Breast epithelium (tissue), 4 donors: Measurements from ENCODE around the gene MAP1LC3B. TPM values are rescaled to one million over a fixed set of nuclear protein-coding genes. Genes with fewer than 3 reads are reported as not detected.

Experiments used
- DNase-seq, 2 donors: peaks; one replicate each; pipeline ENCODE4 v3.0.0-alpha.2; 2019; ENCODE audit warnings: low spot score in 2 of 2
- H3K27ac ChIP-seq, 2 donors: fragments of 200-600 bp; sonication (generic) in 1 of 2; one replicate each; pipeline ENCODE4 v1.5.1; 2016 to 2019; ENCODE audit warnings: mild to moderate bottlenecking in 1 of 2
- H3K27me3 ChIP-seq, 2 donors: fragments of 200-600 bp; sonication (generic) in 1 of 2; one replicate each; pipeline versions ENCODE4 v1.5.1 to v1.6.0; 2017 to 2019; ENCODE audit warnings: control low read depth in 1 of 2, mild to moderate bottlenecking in 1 of 2
- H3K36me3 ChIP-seq: fragments of 200-600 bp; one replicate; pipeline ENCODE4 v1.5.1; 2019
- H3K4me1 ChIP-seq, 2 donors: fragments of 200-600 bp; sonication (generic); one replicate each; pipeline ENCODE4 v1.5.1; 2016 to 2019; ENCODE audit warnings: control low read depth in 1 of 2
- H3K4me3 ChIP-seq, 3 donors: fragments of 200-600 bp; sonication (generic); 1 replicate in 2 of 3; 2 replicates in 1 of 3; pipeline ENCODE4 v1.5.1; 2016 to 2019; ENCODE audit warnings: mild to moderate bottlenecking in 3 of 3, moderate library complexity in 2 of 3
- H3K9me3 ChIP-seq, 2 donors: fragments of 200-600 bp; sonication (generic) in 1 of 2; one replicate each; pipeline ENCODE4 v1.5.1; 2016 to 2019; ENCODE audit warnings: control low read depth in 1 of 2
- POLR2A ChIP-seq: fragments of 450-650 bp; IDR thresholded peaks from one replicate; pipeline ENCODE4 v1.6.1; 2016; ENCODE audit warnings: antibody characterized with exemption, mild to moderate bottlenecking, moderate library complexity
- POLR2AphosphoS5 ChIP-seq, 3 donors: sonication (generic); formaldehyde crosslinking; IDR thresholded peaks; one replicate each; pipeline ENCODE4 v1.6.1; 2017; ENCODE audit warnings: antibody characterized with exemption in 3 of 3
- intact Hi-C: fragments of 100-400 bp; cut with DNase I; formaldehyde crosslinking; loops from one replicate; pipeline ENCODE4 v1.15.1; 2023; ENCODE audit warnings: low total_unique reads
- total RNA-seq, 3 donors: library from RNA; depleted of rRNA; stranded (reverse); fragments of >200 nt; gene quantifications; one replicate each; pipeline ENCODE4 v1.1.0, GENCODE V29; 2016
- TF ChIP-seq, protein P1 (sequence below), 3 donors: fragments of 450-650 bp; IDR thresholded peaks; one replicate each; pipeline ENCODE4 v1.5.1; 2016 to 2017; ENCODE audit warnings: antibody characterized with exemption in 3 of 3, mild to moderate bottlenecking in 3 of 3, moderate library complexity in 3 of 3

Gene MAP1LC3B
- total RNA-seq, 3 donors from 2014 or later: 58.0 to 72.3 (median 69.1) TPM

GRCh38 chr16:87366288-87366687 is 25.8 kb upstream of the MAP1LC3B start:
- Histone ChIP-seq H3K27me3 (no peaks in the 10 kb centered on the region), H3K4me3 (no peak overlapping the region), H3K9me3 (no peaks in the 10 kb centered on the region), H3K4me1 (peaks cover 4 to 6% of the 10 kb centered on the region in 2 donors), H3K36me3 (no peaks in the 10 kb centered on the region), H3K27ac (no peak overlapping the region)
- DNase-seq: no peak
- intact Hi-C loops: no loop called here
- TF ChIP-seq, protein P1, sequence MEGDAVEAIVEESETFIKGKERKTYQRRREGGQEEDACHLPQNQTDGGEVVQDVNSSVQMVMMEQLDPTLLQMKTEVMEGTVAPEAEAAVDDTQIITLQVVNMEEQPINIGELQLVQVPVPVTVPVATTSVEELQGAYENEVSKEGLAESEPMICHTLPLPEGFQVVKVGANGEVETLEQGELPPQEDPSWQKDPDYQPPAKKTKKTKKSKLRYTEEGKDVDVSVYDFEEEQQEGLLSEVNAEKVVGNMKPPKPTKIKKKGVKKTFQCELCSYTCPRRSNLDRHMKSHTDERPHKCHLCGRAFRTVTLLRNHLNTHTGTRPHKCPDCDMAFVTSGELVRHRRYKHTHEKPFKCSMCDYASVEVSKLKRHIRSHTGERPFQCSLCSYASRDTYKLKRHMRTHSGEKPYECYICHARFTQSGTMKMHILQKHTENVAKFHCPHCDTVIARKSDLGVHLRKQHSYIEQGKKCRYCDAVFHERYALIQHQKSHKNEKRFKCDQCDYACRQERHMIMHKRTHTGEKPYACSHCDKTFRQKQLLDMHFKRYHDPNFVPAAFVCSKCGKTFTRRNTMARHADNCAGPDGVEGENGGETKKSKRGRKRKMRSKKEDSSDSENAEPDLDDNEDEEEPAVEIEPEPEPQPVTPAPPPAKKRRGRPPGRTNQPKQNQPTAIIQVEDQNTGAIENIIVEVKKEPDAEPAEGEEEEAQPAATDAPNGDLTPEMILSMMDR (IDR thresholded peaks at IDR 0.05): no peak
- TF ChIP-seq POLR2AphosphoS5 (IDR thresholded peaks at IDR 0.05) (no peak), POLR2A (no peak)

- no peak for DNase-seq
- Histone ChIP-seq H3K27ac (no peak overlapping the region), H3K9me3 (no peaks in the 10 kb centered on the region), H3K4me1 (peaks cover 4 to 6% of the 10 kb centered on the region in 2 donors), H3K27me3 (no peaks in the 10 kb centered on the region), H3K36me3 (no peaks in the 10 kb centered on the region), H3K4me3 (no peak overlapping the region)
- intact Hi-C loops: no loop called here
- TF ChIP-seq POLR2A (no peak), POLR2AphosphoS5 (IDR thresholded peaks at IDR 0.05) (no peak)
- TF ChIP-seq, protein P1 (IDR thresholded peaks at IDR 0.05): no peak
Measured at GRCh38 chr16:87366930-87367329, 25.2 kb upstream of the MAP1LC3B start.

DNA sequence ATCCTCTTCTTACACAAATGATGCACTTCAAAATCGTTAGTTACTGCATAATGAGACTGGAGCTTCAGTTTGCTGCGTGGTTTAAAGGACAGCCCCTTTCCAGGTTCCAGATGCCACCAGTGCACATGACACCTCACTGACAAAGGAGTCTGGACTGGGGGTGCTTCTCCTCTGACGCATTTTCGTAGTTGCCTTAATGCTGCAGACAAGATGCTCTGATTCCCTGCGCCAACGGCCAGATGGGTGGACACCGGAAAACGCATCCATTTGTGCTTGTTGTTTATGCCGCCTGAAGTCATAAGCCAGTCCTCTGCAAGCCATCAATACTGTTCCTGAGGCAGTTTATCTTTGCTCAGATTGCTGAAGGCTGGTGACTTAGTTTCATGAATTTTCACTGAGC is 24.6 kb upstream of the MAP1LC3B start:
- intact Hi-C loops: no loop called here
- H3K4me1 ChIP-seq: peaks cover 4 to 6% of the 10 kb centered on the region in 2 donors

DNA sequence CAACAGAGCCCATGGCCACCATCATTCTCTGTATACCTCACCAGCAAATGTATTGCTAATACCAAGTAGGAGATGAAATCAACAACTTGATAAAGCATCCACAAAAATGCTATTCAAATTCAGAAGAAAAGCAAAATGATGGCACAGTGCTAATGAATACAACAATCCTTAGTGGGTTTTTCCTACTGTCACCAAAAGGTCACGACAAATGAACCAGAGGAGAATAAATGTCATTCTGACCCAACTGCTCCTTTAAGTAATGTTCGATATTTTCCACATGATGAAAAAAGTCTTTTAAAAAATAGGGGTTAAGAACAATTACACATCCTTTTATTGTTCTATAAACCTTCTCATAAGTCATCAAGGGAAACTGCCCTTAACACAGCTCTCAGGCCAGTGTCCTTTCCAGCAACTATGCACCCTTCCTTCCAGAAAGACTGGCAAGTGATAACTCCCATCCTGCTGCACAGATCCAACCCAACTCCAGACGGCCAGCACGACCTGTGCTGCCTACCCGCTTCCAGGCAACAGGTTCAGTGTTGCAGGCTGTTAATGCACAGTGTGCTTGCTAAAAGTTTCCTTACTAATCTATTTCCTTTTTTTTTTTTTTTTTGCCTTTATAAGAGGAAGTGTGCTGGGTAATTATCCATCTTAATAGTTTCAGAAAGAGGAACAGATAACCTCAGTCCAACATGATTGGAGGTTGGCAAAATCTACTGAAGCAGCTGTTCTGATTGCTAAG is 23.9 kb upstream of the MAP1LC3B start:
- Histone ChIP-seq H3K36me3 (no peaks in the 10 kb centered on the region), H3K4me1 (peaks cover 4 to 6% of the 10 kb centered on the region in 2 donors), H3K9me3 (no peaks in the 10 kb centered on the region), H3K27me3 (no peaks in the 10 kb centered on the region), H3K4me3 (no peak overlapping the region), H3K27ac (no peak overlapping the region)
- no peak for DNase-seq
- intact Hi-C loops: no loop called here
- TF ChIP-seq, protein P1 (IDR thresholded peaks at IDR 0.05): no peak
- TF ChIP-seq POLR2A (no peak), POLR2AphosphoS5 (IDR thresholded peaks at IDR 0.05) (no peak)

More for the DNA sequence above, 24.6 kb upstream of the MAP1LC3B start:
- no peak overlapping the region for H3K4me3 ChIP-seq
- TF ChIP-seq, protein P1 (IDR thresholded peaks at IDR 0.05): no peak
- TF ChIP-seq POLR2A (no peak), POLR2AphosphoS5 (IDR thresholded peaks at IDR 0.05) (no peak)
- no peak overlapping the region for H3K27ac ChIP-seq
- no peak for DNase-seq
- no peaks in the 10 kb centered on the region for H3K9me3 ChIP-seq
- H3K36me3 ChIP-seq: no peaks in the 10 kb centered on the region
- H3K27me3 ChIP-seq: no peaks in the 10 kb centered on the region

- no peaks in the 10 kb centered on the region for H3K36me3 ChIP-seq
- no peak for DNase-seq
- H3K27ac ChIP-seq: no peak overlapping the region
- H3K4me1 ChIP-seq: peaks cover 4 to 6% of the 10 kb centered on the region in 2 donors
- no peak overlapping the region for H3K4me3 ChIP-seq
- H3K27me3 ChIP-seq: no peaks in the 10 kb centered on the region
- H3K9me3 ChIP-seq: no peaks in the 10 kb centered on the region
- intact Hi-C loops: no loop called here
- TF ChIP-seq POLR2A (no peak), POLR2AphosphoS5 (IDR thresholded peaks at IDR 0.05) (no peak)
- TF ChIP-seq, protein P1 (IDR thresholded peaks at IDR 0.05): no peak
Measured at GRCh38 chr16:87369117-87369765, 22.9 kb upstream of the MAP1LC3B start.
